Measurements from ENCODE around the gene SYNPR. TPM values are rescaled to one million over a fixed set of nuclear protein-coding genes. Genes with fewer than 3 reads are reported as not detected.
"Not testable (repeated sequence)": the region's sequence is repeated elsewhere in the genome, so short reads cannot be mapped to it uniquely, and the experiment has no call there.

SYNPR gene
- total RNA-seq, 6 experiments from 2014 or later, result not detected

GRCh38 chr3:63245726-63246241 lies 32.3 kb upstream of the SYNPR start:
- no peak overlapping the region for H3K4me3 ChIP-seq
- H3K4me1 ChIP-seq, result no peaks in the 10 kb centered on the region
- no peaks in the 10 kb centered on the region for H3K27me3 ChIP-seq
- ATAC-seq, result no peak
- intact Hi-C loops (cut with DNase I), result no loop called here
- H3K36me3 ChIP-seq, result no peaks in the 10 kb centered on the region
- TF ChIP-seq CTCF (IDR thresholded peaks at IDR 0.05), result no peak
- no peak for TF ChIP-seq POLR2A (IDR thresholded peaks at IDR 0.05)
- DNase-seq, result no peak
- 8% methylated on average over 1 of the region's 1 CpG for WGBS (ENCODE audit: insufficient coverage, low coverage, low lambda C conversion rate, missing lambda C conversion rate)
- no peaks in the 10 kb centered on the region for H3K9me3 ChIP-seq
- no peak overlapping the region for H3K27ac ChIP-seq

- Histone ChIP-seq H3K27ac (no peak overlapping the region), H3K4me3 (no peak overlapping the region), H3K27me3 (no peaks in the 10 kb centered on the region), H3K4me1 (no peaks in the 10 kb centered on the region), H3K9me3 (no peaks in the 10 kb centered on the region), H3K36me3 (no peaks in the 10 kb centered on the region)
- ATAC-seq (no peak), DNase-seq (no peak)
- WGBS (ENCODE audit: insufficient coverage, low coverage, low lambda C conversion rate, missing lambda C conversion rate), result 46% methylated on average over 2 of the region's 2 CpGs
- intact Hi-C loops (cut with DNase I), result no loop called here
- TF ChIP-seq CTCF (IDR thresholded peaks at IDR 0.05), result no peak
- no peak for TF ChIP-seq POLR2A (IDR thresholded peaks at IDR 0.05)
These were observed 30.1 kb upstream of the SYNPR start for GRCh38 chr3:63248015-63248414.

GRCh38 chr3:63251499-63251898 lies 26.6 kb upstream of the SYNPR start:
- H3K36me3 ChIP-seq, result no peaks in the 10 kb centered on the region
- no peak for TF ChIP-seq CTCF (IDR thresholded peaks at IDR 0.05)
- TF ChIP-seq POLR2A (IDR thresholded peaks at IDR 0.05), result no peak
- 31% methylated on average over 7 of the region's 7 CpGs for WGBS (ENCODE audit: insufficient coverage, low coverage, low lambda C conversion rate, missing lambda C conversion rate)
- no peaks in the 10 kb centered on the region for H3K27me3 ChIP-seq
- H3K4me3 ChIP-seq, result no peak overlapping the region
- no peaks in the 10 kb centered on the region for H3K9me3 ChIP-seq
- DNase-seq (no peak), ATAC-seq (no peak)
- no peak overlapping the region for H3K27ac ChIP-seq
- no peaks in the 10 kb centered on the region for H3K4me1 ChIP-seq
- intact Hi-C loops (cut with DNase I), result no loop called here

- H3K4me1 ChIP-seq; intact Hi-C loops (cut with DNase I); H3K27me3 ChIP-seq; H3K4me3 ChIP-seq; ATAC-seq; DNase-seq; H3K9me3 ChIP-seq; H3K27ac ChIP-seq; H3K36me3 ChIP-seq: not testable (repeated sequence)
- WGBS (ENCODE audit: insufficient coverage, low coverage, low lambda C conversion rate, missing lambda C conversion rate), result 76% methylated on average over 9 of the region's 9 CpGs
These were observed 22.3 kb upstream of the SYNPR start for GRCh38 chr3:63255819-63256218.

GRCh38 chr3:63264716-63265115 lies 13.4 kb upstream of the SYNPR start:
- no peak for TF ChIP-seq CTCF (IDR thresholded peaks at IDR 0.05)
- TF ChIP-seq POLR2A (IDR thresholded peaks at IDR 0.05), result no peak
- Histone ChIP-seq H3K36me3 (no peaks in the 10 kb centered on the region), H3K9me3 (no peaks in the 10 kb centered on the region), H3K4me1 (no peaks in the 10 kb centered on the region), H3K27ac (no peak overlapping the region), H3K27me3 (no peaks in the 10 kb centered on the region), H3K4me3 (no peak overlapping the region)
- DNase-seq (no peak), ATAC-seq (no peak)
- 58% methylated on average over 7 of the region's 12 CpGs for WGBS (ENCODE audit: insufficient coverage, low coverage, low lambda C conversion rate, missing lambda C conversion rate)
- intact Hi-C loops (cut with DNase I), result no loop called here

Measured in right lobe of liver (tissue), 6 donors.